ENCODE results near the gene LIN52.

The LIN52 gene

DNA sequence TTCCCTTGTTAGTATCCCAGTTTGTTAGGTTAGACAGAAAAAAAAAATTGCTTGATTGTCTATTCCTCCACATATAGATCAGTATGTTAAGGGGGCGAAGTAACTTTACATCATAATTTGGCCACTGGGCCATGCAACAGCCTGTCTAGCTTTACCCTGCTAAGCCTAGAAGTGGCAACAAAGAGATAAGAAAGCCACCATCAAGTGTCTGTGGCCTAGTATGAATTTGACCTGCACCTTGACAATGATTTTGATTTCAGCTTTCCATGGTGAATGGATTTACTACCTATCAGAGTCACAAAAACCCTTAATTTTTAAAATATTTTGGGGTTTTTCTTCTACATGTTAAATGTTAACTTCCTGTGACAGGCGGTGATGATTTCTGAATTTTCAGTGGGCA lies 63.9 kb downstream of the LIN52 start:
- Histone ChIP-seq H3K36me3 (ENCODE audit: insufficient read depth) (no peaks in the 10 kb centered on the region), H3K9ac (no peak overlapping the region), H3K4me1 (ENCODE audit: low read depth, poor library complexity, severe bottlenecking) (peaks cover 10% of the 10 kb centered on the region), H3K79me2 (ENCODE audit: insufficient read depth, low read depth) (no peaks in the 10 kb centered on the region), H2AFZ (ENCODE audit: low read depth) (no peak overlapping the region), H3K4me2 (no peak overlapping the region), H3K27me3 (ENCODE audit: insufficient read depth, low read depth) (no peaks in the 10 kb centered on the region), H3K27ac (no peak overlapping the region), H4K20me1 (ENCODE audit: insufficient read depth) (no peaks in the 10 kb centered on the region), H3K4me3 (IDR thresholded peaks at IDR 0.05; ENCODE audit: insufficient read depth, low read depth, low read length) (no peak overlapping the region)
- TF ChIP-seq CTCF (conservative IDR thresholded peaks at IDR 0.05; ENCODE audit: low read depth, low read length): no peak

DNA sequence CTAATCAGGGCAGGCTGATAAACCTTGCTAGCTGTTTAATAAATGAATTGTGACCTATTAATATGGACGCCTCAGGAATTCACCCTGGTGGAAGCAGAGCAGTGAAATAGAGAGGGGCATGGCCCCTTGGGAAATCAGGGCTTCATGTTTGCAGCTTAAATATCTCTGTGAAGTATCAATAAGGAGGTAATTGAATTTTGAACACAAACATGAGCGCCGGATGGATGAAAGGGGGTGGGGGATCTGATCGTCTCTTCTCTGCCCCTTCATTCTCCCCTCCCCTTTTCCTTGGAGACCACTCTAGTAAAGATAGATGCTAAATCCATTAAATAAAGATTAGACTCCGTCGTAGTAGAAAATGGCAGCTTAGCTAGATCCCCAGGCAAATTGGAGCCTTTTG lies 70.5 kb downstream of the LIN52 start:
- TF ChIP-seq CTCF (conservative IDR thresholded peaks at IDR 0.05; ENCODE audit: low read depth, low read length): no peak
- Histone ChIP-seq H3K36me3 (ENCODE audit: insufficient read depth) (no peaks in the 10 kb centered on the region), H3K79me2 (ENCODE audit: insufficient read depth, low read depth) (no peaks in the 10 kb centered on the region), H3K4me2 (no peak overlapping the region), H3K9ac (no peak overlapping the region), H4K20me1 (ENCODE audit: insufficient read depth) (no peaks in the 10 kb centered on the region), H2AFZ (ENCODE audit: low read depth) (no peak overlapping the region), H3K4me3 (IDR thresholded peaks at IDR 0.05; ENCODE audit: insufficient read depth, low read depth, low read length) (no peak overlapping the region), H3K4me1 (ENCODE audit: low read depth, poor library complexity, severe bottlenecking) (peaks cover 1% of the 10 kb centered on the region), H3K27ac (no peak overlapping the region), H3K27me3 (ENCODE audit: insufficient read depth, low read depth) (no peaks in the 10 kb centered on the region)

DNA sequence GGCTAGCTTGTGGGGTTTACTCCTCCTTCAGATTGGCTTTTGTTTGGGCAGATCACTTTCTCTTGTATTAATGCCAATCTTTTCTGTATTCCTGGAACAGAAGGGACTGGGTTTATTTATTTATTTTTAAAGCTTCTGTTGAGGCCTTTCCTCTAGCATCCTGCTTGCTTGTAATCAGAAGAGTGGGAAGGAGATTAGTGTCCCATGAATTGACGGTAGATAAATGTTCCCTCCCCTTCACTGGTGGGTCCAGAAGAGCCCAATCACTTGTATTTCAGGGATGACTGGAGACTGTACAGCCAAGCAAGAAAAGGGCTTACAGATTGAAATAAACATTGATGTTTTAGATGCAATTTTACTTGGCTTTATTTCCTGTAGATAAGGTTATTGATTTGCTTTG lies 71.0 kb downstream of the LIN52 start:
- Histone ChIP-seq H2AFZ (ENCODE audit: low read depth) (no peak overlapping the region), H3K4me3 (IDR thresholded peaks at IDR 0.05; ENCODE audit: insufficient read depth, low read depth, low read length) (no peak overlapping the region), H3K27me3 (ENCODE audit: insufficient read depth, low read depth) (no peaks in the 10 kb centered on the region), H3K9ac (no peak overlapping the region), H3K27ac (no peak overlapping the region), H3K4me2 (no peak overlapping the region), H3K79me2 (ENCODE audit: insufficient read depth, low read depth) (no peaks in the 10 kb centered on the region), H3K36me3 (ENCODE audit: insufficient read depth) (no peaks in the 10 kb centered on the region), H4K20me1 (ENCODE audit: insufficient read depth) (no peaks in the 10 kb centered on the region), H3K4me1 (ENCODE audit: low read depth, poor library complexity, severe bottlenecking) (peaks cover 6% of the 10 kb centered on the region)
- no peak for TF ChIP-seq CTCF (conservative IDR thresholded peaks at IDR 0.05; ENCODE audit: low read depth, low read length)

GRCh38 chr14:74160763-74161162 lies 76.0 kb downstream of the LIN52 start:
- Histone ChIP-seq H2AFZ (ENCODE audit: low read depth) (no peak overlapping the region), H3K4me3 (IDR thresholded peaks at IDR 0.05; ENCODE audit: insufficient read depth, low read depth, low read length) (no peak overlapping the region), H3K27ac (no peak overlapping the region), H3K4me2 (no peak overlapping the region), H3K27me3 (ENCODE audit: insufficient read depth, low read depth) (no peaks in the 10 kb centered on the region), H3K79me2 (ENCODE audit: insufficient read depth, low read depth) (no peaks in the 10 kb centered on the region), H3K4me1 (ENCODE audit: low read depth, poor library complexity, severe bottlenecking) (peaks cover 48% of the 10 kb centered on the region), H3K9ac (no peak overlapping the region), H3K36me3 (ENCODE audit: insufficient read depth) (no peaks in the 10 kb centered on the region), H4K20me1 (ENCODE audit: insufficient read depth) (no peaks in the 10 kb centered on the region)
- no peak for TF ChIP-seq CTCF (conservative IDR thresholded peaks at IDR 0.05; ENCODE audit: low read depth, low read length)

Measured in KMS-11 (cell line).